ENCODE data around the gene ZNF197. TPM values are rescaled to one million over a fixed set of nuclear protein-coding genes. Genes with fewer than 3 reads are reported as not detected.
"Not testable (repeated sequence)": the region's sequence is repeated elsewhere in the genome, so short reads cannot be mapped to it uniquely, and the experiment has no call there.

Gene ZNF197
- polyA plus RNA-seq (2013, experiment 1 of 2): 11.1 TPM
- 10.2 TPM for polyA plus RNA-seq (2013, experiment 2 of 2)

- H2AK5ac ChIP-seq (ENCODE audit: low read length): no peak within 1 kb of the TSS
- peaks cover 3% of the 10 kb centered on the region for H3K4me1 ChIP-seq (ENCODE audit: control insufficient read depth, low read depth, low read length)
- H3K79me2 ChIP-seq (ENCODE audit: control insufficient read depth, insufficient read depth, low read length): peaks cover 6% of the 10 kb centered on the region
- no peaks in the 10 kb centered on the region for H3K27me3 ChIP-seq (ENCODE audit: insufficient read depth, low read length, poor library complexity)
- no peak within 1 kb of the TSS for H4K8ac ChIP-seq (ENCODE audit: low read depth, low read length)
- H3K27ac ChIP-seq (ENCODE audit: low read depth, low read length): peak within 1 kb of the TSS; percentile 86
- no peak within 1 kb of the TSS for H4K5ac ChIP-seq (ENCODE audit: low read length)
- peak within 1 kb of the TSS; percentile 99 for H3K18ac ChIP-seq (ENCODE audit: low read length)
- no peaks in the 10 kb centered on the region for H3K36me3 ChIP-seq (ENCODE audit: control insufficient read depth, insufficient read depth, low read length)
- WGBS (ENCODE audit: extremely low coverage, insufficient coverage, low lambda C conversion rate): no CpG with 5 or more reads among the region's 47 CpGs
- H3K9ac ChIP-seq (ENCODE audit: low read length): peak within 1 kb of the TSS; percentile 90
- H3K4me2 ChIP-seq (ENCODE audit: low read length): peak within 1 kb of the TSS; percentile 66
- H3K4me3 ChIP-seq (ENCODE audit: low read length): peak within 1 kb of the TSS; percentile 89
- H2BK5ac ChIP-seq (ENCODE audit: low read length): peak within 1 kb of the TSS; percentile 27
- peak within 1 kb of the TSS; percentile 97 for H3K56ac ChIP-seq (ENCODE audit: low read length)
- peak; percentile 97 for DNase-seq
- H2BK15ac ChIP-seq (replicated peaks; ENCODE audit: low read depth): no peak within 1 kb of the TSS
- H3K23ac ChIP-seq (ENCODE audit: low read length): no peak within 1 kb of the TSS
- H2BK120ac ChIP-seq (ENCODE audit: low read depth, low read length): peak within 1 kb of the TSS; percentile 48
- peak within 1 kb of the TSS; percentile 93 for H3K4ac ChIP-seq (ENCODE audit: low read depth, low read length)
- H3K79me1 ChIP-seq (ENCODE audit: low read length): peaks cover 4% of the 10 kb centered on the region
Measured at GRCh38 chr3:44624749-44625480, at the start of gene ZNF197. ZNF197 (plus strand) TSS chr3:44625036; CDS start chr3:44629155, 4,119 bp downstream.

DNA sequence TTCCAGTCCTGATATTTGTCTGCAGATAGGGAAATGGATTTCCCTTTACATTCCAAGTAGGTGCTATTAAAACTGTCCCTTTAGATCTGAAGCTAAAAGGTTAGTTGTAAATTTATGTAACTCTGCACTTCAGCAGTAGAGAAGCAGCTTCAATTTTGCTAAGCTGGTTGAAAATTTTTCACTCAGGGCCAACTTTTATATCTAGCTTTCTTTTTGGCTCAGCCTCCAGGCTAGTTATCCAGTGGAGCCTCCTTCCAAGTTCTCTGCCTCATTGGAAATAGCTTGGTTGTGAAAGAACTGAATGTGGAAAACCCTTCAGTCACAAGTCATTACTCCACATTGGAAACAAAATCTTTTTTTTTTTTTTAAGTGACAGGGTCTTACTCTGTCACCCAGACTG is 48.2 kb upstream of the ZNF197 start:
- H3K4me3 ChIP-seq (ENCODE audit: low read length): no peak overlapping the region
- H3K79me2 ChIP-seq (ENCODE audit: control insufficient read depth, insufficient read depth, low read length): no peaks in the 10 kb centered on the region
- H4K8ac ChIP-seq (ENCODE audit: low read depth, low read length): no peak overlapping the region
- no peak overlapping the region for H3K18ac ChIP-seq (ENCODE audit: low read length)
- no peak overlapping the region for H3K27ac ChIP-seq (ENCODE audit: low read depth, low read length)
- no peak for DNase-seq
- no peak overlapping the region for H2BK15ac ChIP-seq (replicated peaks; ENCODE audit: low read depth)
- no peak overlapping the region for H2BK5ac ChIP-seq (ENCODE audit: low read length)
- H4K5ac ChIP-seq (ENCODE audit: low read length): no peak overlapping the region
- no peak overlapping the region for H3K9ac ChIP-seq (ENCODE audit: low read length)
- H3K23ac ChIP-seq (ENCODE audit: low read length): no peak overlapping the region
- H3K4ac ChIP-seq (ENCODE audit: low read depth, low read length): no peak overlapping the region
- H2BK120ac ChIP-seq (ENCODE audit: low read depth, low read length): no peak overlapping the region
- H3K36me3 ChIP-seq (ENCODE audit: control insufficient read depth, insufficient read depth, low read length): no peaks in the 10 kb centered on the region
- no peak overlapping the region for H2AK5ac ChIP-seq (ENCODE audit: low read length)
- H3K79me1 ChIP-seq (ENCODE audit: low read length): no peaks in the 10 kb centered on the region
- H3K4me2 ChIP-seq (ENCODE audit: low read length): no peak overlapping the region
- H3K4me1 ChIP-seq (ENCODE audit: control insufficient read depth, low read depth, low read length): no peaks in the 10 kb centered on the region
- H3K27me3 ChIP-seq (ENCODE audit: insufficient read depth, low read length, poor library complexity): no peaks in the 10 kb centered on the region
- no peak overlapping the region for H3K56ac ChIP-seq (ENCODE audit: low read length)

GRCh38 chr3:44577354-44577952 is 47.4 kb upstream of the ZNF197 start:
- WGBS (ENCODE audit: extremely low coverage, insufficient coverage, low lambda C conversion rate): no CpG with 5 or more reads among the region's 11 CpGs

GRCh38 chr3:44578316-44578715 is 46.5 kb upstream of the ZNF197 start:
- H2BK15ac ChIP-seq (replicated peaks; ENCODE audit: low read depth); H3K79me1 ChIP-seq (ENCODE audit: low read length); H4K5ac ChIP-seq (ENCODE audit: low read length); H3K4me2 ChIP-seq (ENCODE audit: low read length); H3K79me2 ChIP-seq (ENCODE audit: control insufficient read depth, insufficient read depth, low read length); H3K36me3 ChIP-seq (ENCODE audit: control insufficient read depth, insufficient read depth, low read length); H3K27me3 ChIP-seq (ENCODE audit: insufficient read depth, low read length, poor library complexity); H3K27ac ChIP-seq (ENCODE audit: low read depth, low read length); H3K4me1 ChIP-seq (ENCODE audit: control insufficient read depth, low read depth, low read length); H2BK5ac ChIP-seq (ENCODE audit: low read length); H3K18ac ChIP-seq (ENCODE audit: low read length); H2AK5ac ChIP-seq (ENCODE audit: low read length); H4K8ac ChIP-seq (ENCODE audit: low read depth, low read length); H3K9ac ChIP-seq (ENCODE audit: low read length); DNase-seq; H3K4me3 ChIP-seq (ENCODE audit: low read length); H3K4ac ChIP-seq (ENCODE audit: low read depth, low read length); H3K56ac ChIP-seq (ENCODE audit: low read length); H2BK120ac ChIP-seq (ENCODE audit: low read depth, low read length); H3K23ac ChIP-seq (ENCODE audit: low read length): not testable (repeated sequence)
- WGBS (ENCODE audit: extremely low coverage, insufficient coverage, low lambda C conversion rate): no CpG with 5 or more reads among the region's 22 CpGs

More at GRCh38 chr3:44577354-44577952, 47.4 kb upstream of the ZNF197 start:
- H3K27me3 ChIP-seq (ENCODE audit: insufficient read depth, low read length, poor library complexity); H2AK5ac ChIP-seq (ENCODE audit: low read length); H3K4me3 ChIP-seq (ENCODE audit: low read length); H3K79me2 ChIP-seq (ENCODE audit: control insufficient read depth, insufficient read depth, low read length); H3K18ac ChIP-seq (ENCODE audit: low read length); DNase-seq; H3K4ac ChIP-seq (ENCODE audit: low read depth, low read length); H3K79me1 ChIP-seq (ENCODE audit: low read length); H2BK120ac ChIP-seq (ENCODE audit: low read depth, low read length); H3K36me3 ChIP-seq (ENCODE audit: control insufficient read depth, insufficient read depth, low read length); H3K9ac ChIP-seq (ENCODE audit: low read length); H2BK15ac ChIP-seq (replicated peaks; ENCODE audit: low read depth); H4K5ac ChIP-seq (ENCODE audit: low read length); H4K8ac ChIP-seq (ENCODE audit: low read depth, low read length); H2BK5ac ChIP-seq (ENCODE audit: low read length); H3K56ac ChIP-seq (ENCODE audit: low read length); H3K4me2 ChIP-seq (ENCODE audit: low read length); H3K23ac ChIP-seq (ENCODE audit: low read length); H3K4me1 ChIP-seq (ENCODE audit: control insufficient read depth, low read depth, low read length); H3K27ac ChIP-seq (ENCODE audit: low read depth, low read length): not testable (repeated sequence)

DNA sequence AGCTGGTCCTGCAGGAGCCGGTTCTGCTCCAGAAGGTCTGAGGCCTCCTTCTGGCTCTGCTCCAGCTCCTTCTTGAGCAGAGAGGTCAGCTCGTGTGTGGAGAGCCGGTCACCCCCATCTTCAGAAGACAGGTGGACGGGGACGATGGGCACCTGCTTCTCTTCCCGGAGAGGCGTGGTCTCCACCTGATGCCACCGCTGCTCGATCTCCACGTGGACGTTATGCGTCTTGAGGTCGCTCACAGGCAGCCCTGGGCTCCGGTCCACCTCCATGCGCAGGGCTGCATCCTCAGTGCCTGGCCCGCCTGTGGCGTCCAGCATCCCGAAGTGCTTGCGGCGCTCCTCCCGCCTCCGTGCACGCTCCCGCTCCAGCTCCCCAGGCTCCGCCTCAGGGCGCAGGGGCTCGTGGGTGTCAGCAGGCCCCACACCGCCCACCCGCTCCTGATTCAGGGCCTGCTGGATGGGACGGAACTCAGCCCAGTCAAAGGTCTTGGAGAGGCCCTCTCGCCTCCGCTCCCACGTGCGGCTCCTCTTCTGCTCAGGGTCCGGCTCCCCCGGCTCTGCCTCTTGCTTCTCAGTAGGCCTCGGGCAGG is 45.8 kb upstream of the ZNF197 start:
- H2BK120ac ChIP-seq (ENCODE audit: low read depth, low read length); H3K56ac ChIP-seq (ENCODE audit: low read length); H3K27me3 ChIP-seq (ENCODE audit: insufficient read depth, low read length, poor library complexity); H2BK15ac ChIP-seq (replicated peaks; ENCODE audit: low read depth); H3K4me1 ChIP-seq (ENCODE audit: control insufficient read depth, low read depth, low read length); H3K9ac ChIP-seq (ENCODE audit: low read length); H3K4ac ChIP-seq (ENCODE audit: low read depth, low read length); H3K27ac ChIP-seq (ENCODE audit: low read depth, low read length); H2BK5ac ChIP-seq (ENCODE audit: low read length); H3K4me3 ChIP-seq (ENCODE audit: low read length); H3K79me2 ChIP-seq (ENCODE audit: control insufficient read depth, insufficient read depth, low read length); H4K8ac ChIP-seq (ENCODE audit: low read depth, low read length); H3K36me3 ChIP-seq (ENCODE audit: control insufficient read depth, insufficient read depth, low read length); H3K4me2 ChIP-seq (ENCODE audit: low read length); H3K23ac ChIP-seq (ENCODE audit: low read length); H3K18ac ChIP-seq (ENCODE audit: low read length); H4K5ac ChIP-seq (ENCODE audit: low read length); H3K79me1 ChIP-seq (ENCODE audit: low read length); H2AK5ac ChIP-seq (ENCODE audit: low read length); DNase-seq: not testable (repeated sequence)
- WGBS (ENCODE audit: extremely low coverage, insufficient coverage, low lambda C conversion rate): no CpG with 5 or more reads among the region's 37 CpGs
